Activated naive CD4-positive, alpha-beta T cell treated with anti-CD3 and anti-CD28 coated beads, Interleukin-2, amount 50 U/mL, for 72 hours (primary cell): ENCODE results near the gene C22orf39. TPM values are rescaled to one million over a fixed set of nuclear protein-coding genes. Genes with fewer than 3 reads are reported as not detected.

Source experiments
- ATAC-seq, 2 donors: fragments of 150-1000 bp; cut with Tn5 transposase; 2 replicates each; pipeline ENCODE4 v1.10.0; 2021; ENCODE audit warnings: mild to moderate bottlenecking in 2 of 2, moderate library complexity in 2 of 2
- DNase-seq, 2 donors: peaks; one replicate each; pipeline ENCODE4 v3.0.0; 2021 to 2022; ENCODE audit warnings: low spot score in 2 of 2
- H3K27ac Mint-ChIP-seq, 2 donors: one replicate each; pipeline ENCODE4 v1.8.0; 2022; ENCODE audit warnings: mild to moderate bottlenecking in 2 of 2, mixed read lengths in 2 of 2
- H3K36me3 Mint-ChIP-seq, 2 donors: one replicate each; pipeline ENCODE4 v1.8.0; 2022; ENCODE audit warnings: mixed read lengths in 2 of 2
- H3K9me3 Mint-ChIP-seq, 2 donors: one replicate each; pipeline ENCODE4 v1.8.0; 2022; ENCODE audit warnings: mixed read lengths in 2 of 2
- total RNA-seq, 2 donors: library from RNA; stranded (reverse); gene quantifications; one replicate each; pipeline ENCODE4 v1.2.3, GENCODE V29; 2022

Gene C22orf39
- total RNA-seq, 2 donors from 2014 or later: 25.7 to 26.3 TPM

DNA sequence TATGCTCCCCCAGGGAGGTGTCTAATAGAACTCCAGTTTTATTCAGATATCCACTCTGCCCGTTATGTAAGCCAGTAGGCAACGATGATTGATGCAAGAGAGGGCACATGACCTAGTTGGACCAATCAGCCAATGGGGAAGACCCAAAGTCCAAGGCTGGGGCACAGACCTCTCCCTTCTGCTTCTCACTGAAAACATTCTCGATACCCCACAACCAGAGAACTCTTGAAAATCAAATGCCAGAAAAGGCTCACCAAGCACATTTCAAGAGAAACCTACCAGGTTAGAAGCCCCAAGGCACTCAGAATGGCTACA is 23.4 kb downstream of the C22orf39 start:
- no peaks in the 10 kb centered on the region for H3K9me3 Mint-ChIP-seq
- DNase-seq (no peak), ATAC-seq (no peak)
- H3K36me3 Mint-ChIP-seq: peaks cover 0 to 28% of the 10 kb centered on the region in 2 donors
- no peak overlapping the region for H3K27ac Mint-ChIP-seq

DNA sequence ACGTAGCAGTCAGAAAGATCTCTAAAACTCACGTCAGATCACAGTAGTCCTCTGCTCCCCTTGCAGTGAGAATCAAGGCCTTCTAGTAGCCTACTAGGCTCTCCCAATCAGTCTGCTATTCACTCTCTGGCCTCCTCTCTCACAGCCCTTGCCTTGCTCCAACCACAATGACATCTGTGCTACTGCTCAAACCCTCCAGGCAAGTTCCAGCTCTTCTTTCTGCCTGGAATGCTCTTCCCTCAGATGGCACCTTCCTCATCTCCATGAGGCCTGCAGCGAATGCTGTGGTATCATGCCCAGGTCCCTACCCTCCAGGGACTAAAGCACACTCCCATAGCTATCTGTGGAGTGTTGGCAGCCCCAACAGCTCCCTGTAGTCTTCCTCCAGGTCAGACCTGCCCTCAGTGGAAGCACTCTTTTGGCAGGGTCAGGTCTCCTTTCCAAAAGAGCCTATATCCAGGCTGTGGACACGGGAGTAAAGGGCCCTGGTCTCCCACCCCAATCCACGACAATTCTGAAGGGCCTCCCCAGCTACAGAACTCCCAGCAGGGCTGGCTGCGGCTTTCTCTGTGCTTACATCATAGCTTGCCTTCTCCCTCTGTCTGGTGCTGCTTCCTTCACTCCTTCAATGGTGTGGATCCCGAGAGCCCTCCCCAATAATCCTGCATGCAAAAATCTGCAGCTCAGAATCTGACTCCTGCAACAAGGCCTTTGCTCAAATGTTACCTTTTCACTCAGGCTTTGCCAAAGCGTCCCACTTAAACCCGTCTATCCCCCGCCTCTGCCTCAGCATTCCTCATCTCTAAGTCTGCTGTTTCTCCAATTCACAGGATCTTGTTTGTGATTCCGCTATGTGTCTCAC is 24.8 kb downstream of the C22orf39 start:
- no peaks in the 10 kb centered on the region for H3K9me3 Mint-ChIP-seq
- ATAC-seq (no peak), DNase-seq (no peak)
- H3K36me3 Mint-ChIP-seq: peaks cover 0 to 24% of the 10 kb centered on the region in 2 donors
- H3K27ac Mint-ChIP-seq: peak overlapping the region; percentile 21 to 75

DNA sequence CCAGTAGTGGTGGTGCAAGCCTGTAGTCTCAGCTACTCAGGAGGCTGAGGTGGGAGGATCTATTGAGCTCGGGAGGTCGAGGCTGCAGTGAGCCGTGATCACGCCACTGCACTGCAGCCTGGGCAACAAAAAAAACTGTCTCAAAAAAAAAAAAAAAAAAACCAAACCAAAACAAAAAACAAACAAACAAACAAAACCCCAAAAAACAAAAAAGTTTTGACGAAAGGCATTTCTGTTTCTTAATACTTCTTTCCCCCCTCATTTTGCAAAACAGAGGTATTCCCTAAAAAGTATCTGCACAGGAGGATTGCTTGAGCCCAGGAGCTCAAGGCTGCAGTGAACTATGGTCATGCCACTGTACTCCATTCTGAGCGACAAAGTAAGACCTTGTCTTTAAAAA is 27.2 kb downstream of the C22orf39 start:
- ATAC-seq (no peak), DNase-seq (no peak)

DNA sequence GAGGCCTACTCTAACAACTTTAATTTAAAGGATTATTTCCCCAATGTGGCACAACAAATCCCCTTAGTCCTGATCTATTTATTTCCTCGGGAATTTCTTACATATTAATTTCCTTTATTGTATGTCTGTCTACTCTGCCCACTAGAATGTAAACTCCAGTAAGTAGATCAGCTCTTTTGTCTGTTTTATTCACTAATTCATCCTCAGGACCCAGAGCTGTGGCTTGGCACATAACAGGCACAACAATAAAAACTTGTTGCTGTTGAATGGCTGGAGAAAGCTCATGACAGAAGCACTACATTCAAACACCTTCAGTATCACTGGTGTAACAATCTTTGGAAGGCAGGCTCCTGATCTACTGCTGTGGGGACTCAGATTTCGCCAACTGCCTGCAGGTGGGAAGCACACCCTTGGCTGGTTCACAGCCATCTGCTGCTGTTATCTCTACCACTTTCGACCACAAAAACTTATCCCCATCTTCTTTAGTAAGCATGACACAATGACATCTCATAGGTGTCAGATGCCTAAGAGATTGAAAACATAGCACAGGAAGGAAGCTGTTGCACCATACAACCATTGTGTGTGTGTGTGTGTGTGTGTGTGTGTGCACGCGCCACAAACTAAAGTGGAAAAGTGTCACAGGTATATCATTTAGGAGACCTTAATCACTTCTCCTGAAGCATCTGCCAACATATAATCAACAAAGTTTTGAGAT is 27.9 kb downstream of the C22orf39 start:
- no peaks in the 10 kb centered on the region for H3K9me3 Mint-ChIP-seq
- DNase-seq (peak in 1 of 2 donors; percentile 34), ATAC-seq (peak; percentile 97 to 98)
- peak overlapping the region; percentile 39 to 82 for H3K27ac Mint-ChIP-seq
- H3K36me3 Mint-ChIP-seq: peaks cover 0 to 15% of the 10 kb centered on the region in 2 donors

More for the DNA sequence above, 27.2 kb downstream of the C22orf39 start:
- Mint-ChIP-seq H3K9me3 (no peaks in the 10 kb centered on the region), H3K27ac (peak overlapping the region; percentile 39 to 82), H3K36me3 (peaks cover 0 to 15% of the 10 kb centered on the region in 2 donors)

DNA sequence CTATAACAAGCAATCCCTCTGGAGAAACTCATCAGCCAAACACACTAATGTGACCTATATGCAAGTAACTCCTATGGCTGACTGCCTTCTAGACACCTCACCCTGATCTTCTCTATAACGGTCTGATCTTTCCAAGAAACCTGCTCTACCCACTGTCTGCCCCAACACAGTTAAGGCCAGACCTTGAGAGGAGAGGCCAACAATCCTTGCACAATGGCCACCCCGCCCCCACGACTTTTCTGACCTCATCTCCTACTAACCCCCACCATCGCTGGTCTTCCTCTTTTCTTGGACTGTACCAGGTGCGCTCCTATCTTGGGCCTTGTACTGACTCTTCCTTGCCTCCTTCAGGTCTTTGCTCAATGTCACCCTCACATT is 28.4 kb downstream of the C22orf39 start:
- peak overlapping the region; percentile 39 to 82 for H3K27ac Mint-ChIP-seq
- no peaks in the 10 kb centered on the region for H3K9me3 Mint-ChIP-seq
- peaks cover 0 to 15% of the 10 kb centered on the region in 2 donors for H3K36me3 Mint-ChIP-seq
- no peak for DNase-seq
- peak in 1 of 2 donors; percentile 7 for ATAC-seq

DNA sequence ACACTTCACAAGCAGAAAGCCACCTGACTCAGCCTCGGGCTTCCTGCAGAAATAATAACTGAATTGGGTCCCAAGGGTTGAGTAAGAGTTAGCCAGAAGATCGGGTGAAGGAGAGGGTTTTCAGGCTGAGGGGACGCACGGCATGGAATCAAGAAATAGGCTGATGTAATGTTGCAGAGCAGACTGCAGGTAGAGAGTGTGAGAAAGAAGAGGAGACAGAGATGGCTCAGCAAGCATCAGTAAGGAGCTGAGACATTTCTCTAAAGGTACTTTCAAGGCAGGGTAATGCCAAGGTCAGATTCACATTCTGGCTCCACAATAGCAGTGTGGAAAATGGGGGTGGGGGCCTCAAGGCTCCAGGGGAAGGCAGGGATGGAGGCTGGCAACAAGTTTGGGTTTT is 34.6 kb downstream of the C22orf39 start:
- H3K27ac Mint-ChIP-seq: no peak overlapping the region
- no peak for ATAC-seq

DNA sequence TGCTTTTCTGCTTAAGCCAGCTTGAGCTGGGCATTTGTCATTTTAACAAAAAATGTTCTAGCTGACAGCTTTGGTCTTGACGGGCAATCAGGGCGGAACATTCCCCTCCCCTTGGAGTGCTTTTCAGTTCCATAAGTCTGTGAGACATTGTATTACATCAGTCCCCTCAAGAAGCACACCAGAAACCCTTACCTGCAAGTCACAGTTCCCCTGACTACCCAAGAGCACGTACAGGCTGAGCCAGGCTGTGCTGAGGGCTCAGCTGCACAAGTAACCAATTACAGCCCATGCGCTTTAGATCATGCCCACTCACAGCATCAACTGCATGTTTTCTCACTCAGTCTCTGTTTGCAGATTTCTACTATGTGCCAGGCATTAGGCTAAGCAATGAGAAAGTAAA is 35.0 kb downstream of the C22orf39 start:
- ATAC-seq (no peak), DNase-seq (no peak)
- H3K27ac Mint-ChIP-seq: no peak overlapping the region

More for the DNA sequence above, 34.6 kb downstream of the C22orf39 start:
- peaks cover 0 to 9% of the 10 kb centered on the region in 2 donors for H3K36me3 Mint-ChIP-seq
- no peak for DNase-seq
- no peaks in the 10 kb centered on the region for H3K9me3 Mint-ChIP-seq

DNA sequence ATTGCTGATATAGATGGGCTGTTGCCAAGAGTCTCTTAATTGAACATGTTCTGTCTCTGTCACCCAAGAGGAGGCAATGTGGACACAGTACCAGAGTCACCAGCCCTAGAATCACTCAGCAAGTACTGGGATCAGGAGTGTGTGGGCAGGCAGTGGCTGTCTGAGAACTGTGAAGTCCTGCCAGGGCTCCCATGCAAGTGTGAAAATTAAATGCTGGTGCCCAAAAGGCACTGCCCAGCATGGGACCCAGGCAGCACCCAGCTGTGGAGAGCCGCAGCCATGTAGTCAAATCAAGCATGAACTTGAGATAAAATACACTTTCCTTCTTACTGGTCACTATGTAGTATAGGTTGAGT is 35.8 kb downstream of the C22orf39 start:
- no peaks in the 10 kb centered on the region for H3K9me3 Mint-ChIP-seq
- H3K36me3 Mint-ChIP-seq: no peaks in the 10 kb centered on the region
- ATAC-seq (no peak), DNase-seq (no peak)
- H3K27ac Mint-ChIP-seq: peak overlapping the region in 1 of 2 donors; percentile 24

More for the DNA sequence above, 35.0 kb downstream of the C22orf39 start:
- H3K9me3 Mint-ChIP-seq: no peaks in the 10 kb centered on the region
- H3K36me3 Mint-ChIP-seq: peaks cover 0 to 5% of the 10 kb centered on the region in 2 donors

DNA sequence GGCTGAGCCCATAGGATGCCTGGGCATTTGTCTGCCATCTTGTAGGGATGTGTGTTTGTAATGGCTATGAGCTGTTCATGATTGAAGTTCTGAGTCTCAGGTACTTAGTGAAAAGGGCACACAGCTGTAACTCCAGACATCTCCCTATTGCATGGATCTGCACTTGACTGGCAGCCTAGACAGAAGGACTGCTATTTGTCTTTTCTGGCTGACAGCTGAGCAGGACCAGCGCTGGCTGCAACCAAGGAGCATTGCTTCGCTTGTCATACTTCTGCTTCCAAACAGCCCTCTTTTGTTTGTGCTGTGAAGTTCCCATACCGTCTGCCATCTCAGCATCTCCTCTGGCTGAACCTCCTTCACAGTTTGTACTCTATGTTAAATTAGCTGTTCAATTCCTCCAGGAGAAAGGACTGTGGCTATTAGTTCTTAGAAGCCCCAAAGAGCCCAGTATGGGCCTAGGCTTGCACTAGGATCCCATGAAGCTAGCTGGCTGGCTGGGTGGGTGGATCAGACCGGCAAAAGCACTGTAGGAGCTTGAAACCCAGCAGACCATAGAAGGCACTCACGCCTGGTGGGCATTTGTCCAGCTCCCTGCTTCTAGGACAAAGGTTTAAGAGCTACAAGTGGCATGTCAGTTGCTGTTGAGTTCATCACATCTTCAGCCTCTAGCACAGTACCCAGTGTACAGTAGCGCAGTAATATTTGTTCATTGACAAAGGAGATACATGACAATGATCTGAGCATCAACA is 36.4 kb downstream of the C22orf39 start:
- H3K9me3 Mint-ChIP-seq: no peaks in the 10 kb centered on the region
- peak overlapping the region; percentile 24 to 40 for H3K27ac Mint-ChIP-seq
- no peak for DNase-seq
- no peaks in the 10 kb centered on the region for H3K36me3 Mint-ChIP-seq
- no peak for ATAC-seq

DNA sequence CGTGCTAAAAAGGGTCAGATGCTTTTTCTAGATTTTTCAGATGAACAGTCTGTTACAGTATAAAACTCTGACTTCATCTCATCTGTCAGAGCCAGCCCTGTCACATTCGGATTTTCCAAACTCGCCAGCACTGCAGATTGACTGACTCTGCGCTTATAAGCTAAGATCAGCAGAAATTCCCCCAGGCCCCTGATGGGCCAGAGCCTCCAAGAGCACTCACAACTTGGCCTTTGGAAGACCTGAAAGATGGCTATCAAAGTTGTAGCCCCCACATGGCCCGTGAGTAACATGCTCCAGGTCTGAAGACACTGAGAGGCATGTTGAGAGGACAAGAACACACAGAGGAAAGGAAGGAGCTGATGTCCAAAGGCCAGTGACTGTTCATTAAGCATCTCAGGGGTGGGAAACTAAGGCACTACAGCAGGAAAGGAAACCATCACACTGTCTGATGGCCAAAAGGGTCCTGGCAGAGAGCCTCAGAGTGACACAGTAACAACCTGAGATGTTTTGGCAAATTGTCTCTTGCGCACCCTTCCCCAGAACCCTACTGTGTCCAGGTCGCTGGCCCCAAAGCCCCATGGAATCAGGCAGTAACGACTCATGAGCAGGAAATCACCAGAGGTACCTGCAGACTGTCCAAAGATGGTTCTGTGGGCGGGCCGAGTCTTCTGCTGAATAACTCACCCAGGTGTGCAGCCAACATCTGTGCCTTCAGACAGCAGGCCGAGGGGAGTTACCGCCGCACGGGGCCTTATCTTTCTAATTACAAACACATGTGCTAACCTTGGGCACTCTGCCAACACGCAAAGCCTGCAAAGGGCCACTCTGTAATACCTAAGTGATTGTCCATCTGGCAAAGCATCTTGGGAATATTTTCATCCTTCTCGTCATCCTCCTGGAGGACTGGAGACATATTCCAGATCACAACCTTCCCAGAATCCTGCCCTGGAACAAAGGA is 39.6 kb downstream of the C22orf39 start:
- H3K9me3 Mint-ChIP-seq: no peaks in the 10 kb centered on the region
- ATAC-seq: no peak
- peak overlapping the region in 1 of 2 donors; percentile 46 for H3K27ac Mint-ChIP-seq
- peaks cover 6 to 7% of the 10 kb centered on the region in 2 donors for H3K36me3 Mint-ChIP-seq
- DNase-seq: no peak

DNA sequence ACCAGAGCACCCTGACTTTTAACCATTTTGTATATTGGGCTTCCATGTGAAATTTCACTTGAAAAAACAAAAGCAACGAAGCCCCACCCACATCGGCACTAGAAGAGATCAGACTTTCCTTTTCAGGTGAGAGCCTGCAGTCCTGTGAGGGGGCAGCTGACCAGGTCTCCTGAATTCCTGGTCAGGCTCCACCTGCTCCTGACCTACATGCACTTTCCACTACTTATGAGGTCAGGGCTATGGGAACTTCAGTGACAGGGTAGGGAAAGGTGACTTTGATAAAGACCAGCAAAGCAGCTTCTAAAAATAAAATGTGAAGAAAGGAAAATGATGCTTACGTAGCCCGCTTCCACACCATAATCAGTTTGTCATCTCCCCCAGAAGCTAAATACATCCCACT is 40.7 kb downstream of the C22orf39 start:
- Mint-ChIP-seq H3K27ac (peak overlapping the region in 1 of 2 donors; percentile 20), H3K36me3 (peaks cover 6 to 7% of the 10 kb centered on the region in 2 donors), H3K9me3 (no peaks in the 10 kb centered on the region)
- ATAC-seq (no peak), DNase-seq (no peak)

DNA sequence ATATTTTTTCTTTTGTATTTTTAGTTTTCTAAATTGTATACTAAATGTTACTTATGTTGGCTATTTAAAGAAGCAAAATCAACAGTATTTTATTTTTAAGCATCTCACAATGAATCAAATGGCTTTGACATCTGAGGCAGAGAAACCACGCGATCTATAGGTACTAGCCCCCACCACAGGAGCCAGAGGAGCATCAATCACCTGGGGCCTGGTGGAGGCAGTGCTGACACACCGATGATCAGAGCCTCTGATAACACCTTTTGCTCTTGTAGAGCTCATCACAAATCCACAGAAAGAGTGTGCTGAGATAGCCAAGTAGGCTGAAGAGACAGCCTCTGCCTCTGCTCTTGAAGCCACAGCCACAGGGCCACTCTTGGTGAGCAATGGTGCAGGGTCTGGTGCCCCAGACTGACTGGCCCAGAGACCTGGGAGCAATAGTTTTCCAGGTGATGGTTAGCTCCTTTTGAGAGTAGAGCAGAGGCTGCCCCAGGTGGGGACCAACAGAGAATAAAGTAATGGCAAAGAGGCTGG is 41.2 kb downstream of the C22orf39 start:
- ATAC-seq (no peak), DNase-seq (no peak)
- Mint-ChIP-seq H3K27ac (peak overlapping the region in 1 of 2 donors; percentile 33), H3K36me3 (peaks cover 6 to 7% of the 10 kb centered on the region in 2 donors), H3K9me3 (no peaks in the 10 kb centered on the region)

DNA sequence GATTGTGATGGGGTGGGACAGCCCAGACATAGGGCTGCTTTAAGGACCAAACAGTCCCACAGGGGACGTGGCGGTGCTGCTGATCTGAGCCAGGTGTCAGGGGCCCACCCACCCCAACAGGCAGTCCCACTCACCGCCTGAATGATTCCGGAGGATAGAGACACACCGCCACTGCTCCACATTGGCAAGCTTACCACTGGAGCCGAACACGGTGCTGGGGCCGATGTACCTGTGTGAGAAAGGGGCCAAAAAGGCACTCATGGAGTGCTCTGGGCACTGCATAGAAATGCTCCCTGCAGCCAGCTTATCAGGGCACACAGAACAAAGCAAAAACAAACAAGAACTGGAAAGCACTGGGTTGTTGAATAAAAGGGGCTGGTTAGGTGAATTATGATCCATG is 41.9 kb downstream of the C22orf39 start:
- DNase-seq (no peak), ATAC-seq (no peak)
- no peak overlapping the region for H3K27ac Mint-ChIP-seq
- no peaks in the 10 kb centered on the region for H3K9me3 Mint-ChIP-seq
- peaks cover 6 to 7% of the 10 kb centered on the region in 2 donors for H3K36me3 Mint-ChIP-seq

DNA sequence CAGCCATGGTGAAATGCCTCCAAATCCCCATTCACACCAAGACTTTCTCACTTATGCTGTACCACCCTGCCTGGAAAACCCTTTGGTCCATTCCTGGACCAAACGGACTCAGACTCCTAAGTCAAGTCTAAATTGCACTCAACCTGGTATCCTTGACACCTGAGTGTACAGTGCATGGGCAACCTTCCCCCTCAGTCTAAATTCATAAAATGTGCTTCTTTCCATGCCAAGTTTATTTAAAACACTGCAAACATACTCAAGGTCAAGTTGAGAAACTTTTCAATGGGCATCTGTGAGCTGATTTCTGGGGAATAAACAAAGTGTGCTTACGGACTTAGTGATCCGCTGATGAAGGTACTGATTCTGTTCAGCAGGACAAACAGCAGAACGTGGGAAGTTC is 42.4 kb downstream of the C22orf39 start:
- H3K36me3 Mint-ChIP-seq: peaks cover 6 to 7% of the 10 kb centered on the region in 2 donors
- H3K27ac Mint-ChIP-seq: peak overlapping the region in 1 of 2 donors; percentile 28

DNA sequence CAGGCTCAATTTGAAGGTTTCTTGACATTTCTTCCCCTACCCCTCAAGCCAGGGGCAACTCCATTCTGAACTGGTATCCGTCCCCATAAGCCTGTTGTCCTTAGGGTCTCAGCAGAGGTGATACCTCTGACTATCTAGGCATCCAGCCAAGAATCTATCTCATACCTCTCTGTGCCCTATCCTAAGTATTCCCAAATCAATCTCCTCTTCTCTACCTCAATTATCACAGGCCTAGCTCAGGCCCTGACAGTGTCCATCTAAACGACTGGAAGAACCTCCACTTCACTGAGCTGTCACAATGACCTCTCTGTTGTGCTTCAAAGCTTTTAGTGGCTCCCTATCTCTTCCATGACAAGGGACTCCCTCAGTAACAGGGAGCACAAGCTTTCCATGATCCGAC is 42.8 kb downstream of the C22orf39 start:
- H3K27ac Mint-ChIP-seq: peak overlapping the region; percentile 28 to 39
- H3K9me3 Mint-ChIP-seq: no peaks in the 10 kb centered on the region
- ATAC-seq: no peak
- no peak for DNase-seq
- H3K36me3 Mint-ChIP-seq: peaks cover 6 to 7% of the 10 kb centered on the region in 2 donors

More for the DNA sequence above, 42.4 kb downstream of the C22orf39 start:
- no peak for DNase-seq
- H3K9me3 Mint-ChIP-seq: no peaks in the 10 kb centered on the region
- ATAC-seq: no peak
